Loucy (cell line): ENCODE results near the gene COQ5.

Experiments used
- EZH2phosphoT487 ChIP-seq: fragments of 200-600 bp; IDR thresholded peaks from 2 replicates; pipeline ENCODE4 v1.6.1; 2018; ENCODE audit warnings: antibody characterized with exemption, mild to moderate bottlenecking, moderate library complexity, borderline replicate concordance
- TF ChIP-seq, protein P1 (sequence below): fragments of 200-600 bp; sonication (generic); conservative IDR thresholded peaks from 2 replicates; pipeline ENCODE4 v1.5.1; 2014; ENCODE audit warnings: mild to moderate bottlenecking, antibody characterized with exemption, low read length

DNA sequence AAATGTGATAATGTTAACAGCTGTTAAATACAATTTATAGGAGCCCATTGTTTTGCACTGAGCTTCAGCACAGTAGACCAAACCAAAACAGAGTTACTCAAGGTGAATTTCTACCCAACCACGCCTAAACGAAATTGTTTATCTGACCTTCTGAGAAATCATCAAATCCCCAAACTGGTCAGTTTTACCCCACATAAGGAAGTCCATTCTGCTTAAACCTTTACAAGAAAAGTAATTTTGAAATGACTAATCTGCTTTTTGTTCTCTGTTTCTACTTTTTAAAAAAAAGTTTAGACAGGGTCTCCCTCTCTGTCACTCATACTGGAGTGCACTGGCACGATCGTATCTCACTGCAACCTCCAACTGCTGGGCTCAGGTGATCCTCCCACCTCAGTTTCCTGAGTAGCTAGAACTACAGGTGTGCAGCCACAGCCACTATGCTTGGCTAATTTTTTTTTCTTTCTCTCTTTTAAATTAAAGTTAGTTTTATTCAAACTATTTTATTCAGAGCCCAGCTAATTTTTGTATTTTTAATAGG is 3.8 kb upstream of the COQ5 start:
- TF ChIP-seq, protein P1, sequence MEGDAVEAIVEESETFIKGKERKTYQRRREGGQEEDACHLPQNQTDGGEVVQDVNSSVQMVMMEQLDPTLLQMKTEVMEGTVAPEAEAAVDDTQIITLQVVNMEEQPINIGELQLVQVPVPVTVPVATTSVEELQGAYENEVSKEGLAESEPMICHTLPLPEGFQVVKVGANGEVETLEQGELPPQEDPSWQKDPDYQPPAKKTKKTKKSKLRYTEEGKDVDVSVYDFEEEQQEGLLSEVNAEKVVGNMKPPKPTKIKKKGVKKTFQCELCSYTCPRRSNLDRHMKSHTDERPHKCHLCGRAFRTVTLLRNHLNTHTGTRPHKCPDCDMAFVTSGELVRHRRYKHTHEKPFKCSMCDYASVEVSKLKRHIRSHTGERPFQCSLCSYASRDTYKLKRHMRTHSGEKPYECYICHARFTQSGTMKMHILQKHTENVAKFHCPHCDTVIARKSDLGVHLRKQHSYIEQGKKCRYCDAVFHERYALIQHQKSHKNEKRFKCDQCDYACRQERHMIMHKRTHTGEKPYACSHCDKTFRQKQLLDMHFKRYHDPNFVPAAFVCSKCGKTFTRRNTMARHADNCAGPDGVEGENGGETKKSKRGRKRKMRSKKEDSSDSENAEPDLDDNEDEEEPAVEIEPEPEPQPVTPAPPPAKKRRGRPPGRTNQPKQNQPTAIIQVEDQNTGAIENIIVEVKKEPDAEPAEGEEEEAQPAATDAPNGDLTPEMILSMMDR: no peak
- TF ChIP-seq EZH2phosphoT487: no peak
